GM18870 (cell line): ENCODE measurements around the gene COQ6.
"Not testable (repeated sequence)": the region's sequence is repeated elsewhere in the genome, so short reads cannot be mapped to it uniquely, and the experiment has no call there.

Source experiments
- ATAC-seq: cut with Tn5 transposase; IDR thresholded peaks from one replicate; pipeline ENCODE4 v1.9.1; 2021; ENCODE audit warnings: moderate library complexity; ENCODE audit not compliant: unreplicated experiment

COQ6 gene

DNA sequence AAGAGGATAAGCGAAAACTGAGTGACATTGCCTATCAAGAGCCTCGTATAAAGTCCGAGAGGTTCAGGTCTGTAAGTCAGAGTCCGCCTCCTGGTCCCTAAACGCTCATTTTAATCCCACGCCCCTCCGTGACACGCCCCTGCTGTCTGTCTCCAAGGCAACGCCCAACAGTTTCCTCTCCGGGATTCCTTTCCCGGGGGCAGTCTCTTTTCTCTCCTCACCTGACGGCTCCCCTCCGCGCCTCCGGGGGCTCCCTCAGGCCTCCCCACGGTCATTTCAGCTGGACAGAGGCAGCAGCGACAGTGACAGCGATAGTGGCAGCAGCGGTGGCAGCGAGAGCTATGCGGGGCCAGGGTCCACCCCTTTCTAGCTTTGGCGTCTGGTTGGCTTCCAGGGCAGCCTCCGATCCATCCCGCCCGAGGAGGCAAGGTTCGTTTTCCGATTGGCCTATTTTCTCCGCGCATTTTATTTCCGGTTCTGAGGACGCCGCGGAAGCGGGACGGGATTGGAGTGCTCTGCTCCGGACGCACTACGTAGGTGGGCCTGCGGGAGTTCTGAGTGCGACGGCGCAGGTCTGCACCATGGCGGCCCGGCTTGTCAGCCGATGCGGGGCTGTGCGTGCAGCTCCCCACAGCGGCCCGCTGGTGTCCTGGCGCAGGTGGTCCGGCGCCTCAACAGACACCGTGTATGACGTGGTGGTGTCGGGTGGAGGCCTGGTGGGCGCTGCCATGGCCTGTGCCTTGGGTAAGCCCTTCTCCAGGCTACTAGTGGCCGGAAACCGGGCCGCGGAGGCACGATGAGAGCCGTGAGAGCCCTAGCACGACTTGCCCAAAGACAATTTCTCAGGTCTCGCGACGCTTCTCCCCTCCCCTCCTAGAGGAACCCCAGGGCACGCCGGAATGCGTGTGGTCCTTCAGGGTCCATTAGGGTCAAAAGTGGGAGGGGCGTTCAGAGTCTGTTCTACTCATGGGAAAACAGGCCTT is at the start of gene COQ6, which contains the start of gene FAM161B:
Gene COQ6, plus strand, starts transcription at position 551 of the 983 bp plus-strand sequence. Its CDS starts 31 bp downstream, at position 582.
Gene FAM161B, minus strand, starts transcription at position 343 of the 983 bp plus-strand sequence. Its CDS starts 68 bp downstream, at position 275.
- ATAC-seq: peak; percentile 87

DNA sequence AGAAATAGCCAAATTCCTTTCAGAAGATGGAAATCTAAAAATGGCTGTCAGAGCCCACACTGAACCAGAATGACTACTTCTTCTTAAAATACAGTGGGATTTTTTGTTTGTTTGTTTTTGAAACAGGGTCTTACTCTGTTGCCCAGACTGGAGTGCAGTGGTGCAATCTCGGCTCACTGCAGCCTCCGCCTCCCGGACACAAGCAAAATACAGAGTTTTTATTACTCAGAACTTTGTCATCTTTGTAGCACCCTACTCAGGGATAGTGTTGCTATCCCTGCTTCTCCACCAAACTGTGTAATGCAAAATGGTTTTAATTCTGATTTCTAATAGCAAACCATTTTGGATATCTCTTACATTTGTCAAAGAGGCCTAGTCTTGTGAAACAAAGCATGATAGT is 47.1 kb upstream of the COQ6 start:
- ATAC-seq: no peak

DNA sequence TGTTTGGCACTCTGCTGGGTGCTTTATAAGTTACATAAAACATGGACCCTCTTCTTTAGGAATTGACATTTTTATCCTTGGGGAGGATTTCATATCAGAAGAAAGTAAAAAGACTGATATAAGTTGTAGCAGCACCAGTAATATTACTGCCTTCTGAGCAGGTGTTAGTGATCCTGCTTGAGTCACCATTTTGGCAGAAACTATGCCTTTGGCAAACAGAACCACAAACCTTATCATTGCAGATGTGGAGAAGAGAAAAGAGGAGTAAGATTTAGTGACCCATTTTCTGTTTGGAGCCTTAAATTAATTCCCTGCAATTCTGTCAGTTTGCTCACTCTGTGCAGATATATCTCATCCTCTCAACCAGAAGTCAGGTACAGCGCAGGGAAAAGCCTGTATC is 40.4 kb upstream of the COQ6 start:
- no peak for ATAC-seq

DNA sequence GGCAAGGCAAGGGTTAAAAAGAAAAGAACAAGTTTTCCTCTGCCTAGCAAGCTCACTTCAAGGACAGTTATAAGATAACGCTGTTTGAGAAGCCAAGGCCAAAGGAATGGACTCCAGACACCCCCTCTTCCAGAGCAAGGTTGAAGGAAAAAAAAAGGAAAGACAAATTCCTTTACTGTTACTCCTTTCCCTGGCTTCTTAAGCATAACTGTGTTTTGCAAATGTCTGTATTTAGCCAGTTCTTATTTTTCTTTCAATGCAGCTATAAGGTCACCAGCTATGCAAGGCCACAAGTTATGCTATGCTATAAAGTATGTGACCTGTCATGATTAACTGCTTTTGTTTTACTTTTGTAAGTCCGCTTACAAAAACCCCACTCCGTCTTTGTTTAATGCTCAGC is 36.8 kb upstream of the COQ6 start:
- ATAC-seq: no peak

DNA sequence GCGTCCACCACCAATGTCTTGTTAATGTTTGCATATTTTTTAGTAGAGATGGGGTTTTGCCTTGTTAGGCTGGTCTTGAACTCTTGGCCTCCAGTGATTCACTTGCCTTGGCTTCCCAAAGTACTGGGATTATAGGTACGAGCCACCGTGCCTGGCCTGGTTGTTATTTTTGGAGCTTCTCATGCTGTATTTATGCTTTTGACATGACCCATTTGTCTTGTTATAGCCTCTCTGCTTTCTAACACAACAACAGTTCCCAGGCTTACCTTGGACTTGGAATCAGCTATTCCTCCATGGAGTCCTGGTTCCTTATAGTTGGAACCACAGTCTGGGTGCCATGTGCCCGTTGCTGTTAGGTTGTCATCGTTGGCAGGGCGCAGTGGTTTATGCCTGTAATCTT is 33.8 kb upstream of the COQ6 start:
- no peak for ATAC-seq

DNA sequence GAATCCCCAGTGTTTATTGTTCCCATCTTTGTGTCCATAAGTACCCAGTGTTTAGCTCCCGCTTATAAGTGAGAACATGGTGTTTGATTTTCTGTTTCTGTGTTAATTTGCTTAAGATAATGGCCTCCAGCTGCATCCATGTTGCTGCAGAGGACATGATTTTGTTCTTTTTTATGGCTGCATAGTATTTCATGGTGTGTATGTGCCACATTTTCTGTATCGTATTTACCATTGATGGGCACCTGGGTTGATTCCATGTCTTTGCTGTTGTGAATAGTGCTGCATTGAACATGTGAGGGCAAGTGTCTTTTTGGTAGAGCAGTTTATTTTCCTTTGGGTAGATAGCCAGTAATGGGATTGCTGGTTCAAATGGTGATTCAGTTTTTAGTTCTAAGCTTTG is 30.6 kb upstream of the COQ6 start:
- not testable (repeated sequence) for ATAC-seq

DNA sequence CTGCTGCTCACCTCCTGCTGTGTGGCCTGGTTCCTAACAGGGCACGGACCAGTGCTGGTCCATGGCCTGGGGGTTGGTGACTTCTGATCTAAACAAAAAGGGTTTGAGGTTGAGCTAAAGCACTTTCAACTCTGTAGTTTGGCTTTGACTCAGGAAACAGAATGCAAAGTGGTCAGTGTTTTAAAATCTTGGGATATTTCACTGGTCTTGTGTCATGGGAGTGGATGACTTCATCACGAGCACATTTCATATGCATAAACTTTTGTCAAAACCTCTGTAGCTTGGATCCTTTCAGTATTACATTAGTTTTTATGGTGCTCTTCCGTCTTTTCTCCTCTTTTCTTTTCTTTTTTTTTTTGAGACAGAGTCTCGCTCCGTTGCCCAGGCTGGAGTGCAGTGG is 25.8 kb upstream of the COQ6 start:
- ATAC-seq: no peak

DNA sequence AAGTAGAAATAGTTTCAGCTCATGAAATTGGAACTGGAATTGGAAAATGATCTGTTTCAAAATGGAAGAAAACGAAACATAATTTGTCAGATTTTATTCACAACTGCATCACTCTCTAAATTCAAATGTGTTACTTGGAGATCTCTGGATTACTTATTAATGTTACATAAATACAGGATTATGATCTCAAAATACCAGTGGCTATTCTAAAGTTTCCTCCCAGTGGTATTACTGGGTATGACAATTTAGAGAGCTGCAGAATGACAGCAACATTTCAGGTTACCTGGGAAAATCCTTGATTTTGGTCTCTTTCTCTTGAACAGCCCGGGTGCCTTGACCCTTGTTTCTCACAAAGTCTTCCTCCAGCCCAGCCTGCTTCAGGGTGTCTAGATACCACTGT is 14.4 kb upstream of the COQ6 start:
- no peak for ATAC-seq

DNA sequence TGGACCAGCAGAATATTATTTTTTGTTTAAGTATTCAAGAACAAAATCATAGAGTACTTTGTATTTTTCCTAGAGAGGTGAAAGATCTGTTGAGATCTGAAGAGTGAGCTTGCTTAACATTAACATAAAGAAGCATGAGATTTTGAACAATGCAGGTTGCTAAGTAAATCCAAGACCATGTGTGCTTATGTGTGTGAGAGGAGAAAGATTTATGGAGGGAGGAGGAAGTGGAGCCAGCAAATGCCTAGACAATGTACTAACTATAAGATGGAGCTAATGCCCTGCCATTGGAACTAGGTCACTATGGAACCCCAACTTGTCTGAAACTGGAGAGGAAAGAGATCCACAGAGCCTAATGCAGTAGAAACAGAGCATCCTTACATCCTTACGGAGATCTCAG is 13.6 kb upstream of the COQ6 start:
- ATAC-seq: no peak

DNA sequence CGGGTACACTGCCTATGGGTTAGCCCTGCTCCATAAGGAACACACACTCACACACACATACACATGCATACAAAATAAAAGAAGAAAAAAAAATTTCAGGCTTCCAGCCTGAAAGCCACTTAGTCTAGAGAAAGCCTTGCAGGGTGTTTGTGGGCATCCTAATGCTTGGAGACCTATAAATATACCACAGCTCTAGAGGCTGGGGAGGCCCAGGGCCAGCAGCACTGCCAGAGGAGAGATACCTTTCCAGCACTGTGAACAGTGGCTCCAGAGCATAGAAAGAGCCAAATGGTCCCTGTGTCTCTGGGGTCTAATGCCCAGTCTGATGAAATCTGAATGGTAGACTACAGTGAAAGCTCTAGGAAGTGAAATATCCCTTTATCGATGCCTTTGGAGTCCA is 13.1 kb upstream of the COQ6 start:
- ATAC-seq: no peak

DNA sequence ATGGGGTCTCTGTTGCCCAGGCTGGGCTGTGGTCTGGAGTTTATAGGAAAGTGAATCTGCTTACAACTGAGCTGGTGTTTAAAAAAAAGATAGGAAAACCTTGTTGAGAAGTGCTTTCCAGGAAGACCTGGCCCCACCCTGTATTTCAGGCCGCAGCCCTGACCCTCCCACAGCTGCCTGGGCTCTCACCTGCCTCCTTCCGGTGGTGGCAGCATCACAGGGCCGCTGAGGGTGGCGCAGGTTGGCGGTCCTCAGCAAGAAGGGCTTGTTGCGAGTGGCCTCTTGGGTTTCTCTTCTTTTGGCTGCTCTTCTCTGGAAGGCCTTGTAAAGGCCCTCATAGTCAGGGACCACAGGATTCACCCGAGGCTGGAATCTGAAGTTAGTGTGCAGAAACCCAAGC is 7.9 kb upstream of the COQ6 start:
- ATAC-seq: no peak

DNA sequence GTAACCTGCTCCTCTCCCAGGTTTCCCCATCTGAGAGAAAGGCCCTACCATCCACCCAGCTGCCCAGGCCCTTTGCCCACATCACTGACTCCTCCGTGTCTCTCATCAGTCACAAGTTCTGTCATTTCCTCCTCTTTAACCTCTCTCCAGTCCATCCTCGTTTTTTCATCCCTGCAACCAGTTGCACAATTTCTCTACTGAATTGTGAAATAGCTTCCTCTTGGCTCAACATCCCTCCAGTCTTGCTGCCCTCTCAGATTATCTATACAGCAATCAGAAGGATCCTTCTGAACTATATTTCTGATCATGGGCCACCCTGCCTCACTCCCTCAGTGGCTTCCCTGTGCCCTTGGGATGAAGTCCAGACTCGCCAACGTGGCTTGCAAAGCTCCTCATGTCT is 7.0 kb upstream of the COQ6 start:
- no peak for ATAC-seq

DNA sequence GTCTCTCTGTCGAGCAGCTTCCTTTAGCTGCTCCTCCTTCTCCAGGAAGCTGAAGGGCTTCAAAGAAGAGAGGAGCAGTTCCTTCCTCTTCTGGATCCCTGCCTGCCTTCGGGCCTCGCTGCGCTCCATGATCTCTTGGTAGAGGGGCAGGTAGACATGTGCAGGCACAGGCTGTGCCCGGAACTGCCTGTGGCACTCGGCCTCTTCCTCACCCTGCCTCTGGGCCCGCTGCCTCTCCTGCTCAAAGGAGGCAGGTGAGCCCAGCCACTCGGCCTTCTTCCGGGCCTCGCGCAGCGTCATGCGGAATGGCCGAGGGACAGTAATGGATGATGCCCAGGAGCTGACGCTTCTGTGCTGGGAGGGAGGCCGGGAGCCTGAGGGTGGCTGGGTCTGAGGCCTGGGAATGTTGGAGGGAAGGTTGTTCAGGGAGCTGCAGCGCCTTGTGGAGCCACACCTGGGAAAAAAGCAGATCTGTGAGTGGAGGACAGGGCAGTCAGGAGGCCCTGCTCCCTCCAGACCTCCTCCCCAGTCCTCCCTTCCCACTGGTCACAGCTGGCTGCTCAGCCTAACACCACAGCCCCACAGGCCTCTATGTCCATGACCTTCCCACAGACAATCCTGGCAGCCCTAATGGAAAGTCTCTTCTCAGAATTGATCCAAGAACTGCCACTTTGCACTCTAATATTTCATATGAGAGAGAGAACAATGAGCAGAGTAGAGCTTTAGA is 5.5 kb upstream of the COQ6 start:
- no peak for ATAC-seq

DNA sequence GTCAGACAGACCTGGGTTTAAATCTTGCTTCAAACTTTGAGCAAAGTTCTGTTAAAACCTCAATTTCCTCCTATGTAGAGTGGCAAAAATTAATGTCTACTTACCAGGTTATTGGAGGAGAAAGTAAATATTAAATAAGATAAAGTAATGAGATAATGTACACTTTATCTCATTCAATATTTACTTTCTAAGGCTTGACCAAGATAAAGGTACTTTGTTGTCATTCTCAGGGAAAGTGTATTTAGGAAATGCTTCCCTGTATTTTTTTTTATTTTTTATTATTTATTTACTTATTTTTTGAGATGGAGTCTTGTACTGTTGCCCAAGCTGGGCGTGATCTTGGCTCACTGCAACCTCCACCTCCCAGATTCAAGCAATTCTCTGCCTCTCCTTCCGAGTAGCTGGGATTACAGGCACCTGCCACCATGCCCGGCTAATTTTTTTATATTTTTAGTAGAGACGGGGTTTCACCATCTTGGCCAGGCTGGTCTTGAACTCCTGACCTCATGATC is 4.9 kb upstream of the COQ6 start:
- ATAC-seq: no peak

DNA sequence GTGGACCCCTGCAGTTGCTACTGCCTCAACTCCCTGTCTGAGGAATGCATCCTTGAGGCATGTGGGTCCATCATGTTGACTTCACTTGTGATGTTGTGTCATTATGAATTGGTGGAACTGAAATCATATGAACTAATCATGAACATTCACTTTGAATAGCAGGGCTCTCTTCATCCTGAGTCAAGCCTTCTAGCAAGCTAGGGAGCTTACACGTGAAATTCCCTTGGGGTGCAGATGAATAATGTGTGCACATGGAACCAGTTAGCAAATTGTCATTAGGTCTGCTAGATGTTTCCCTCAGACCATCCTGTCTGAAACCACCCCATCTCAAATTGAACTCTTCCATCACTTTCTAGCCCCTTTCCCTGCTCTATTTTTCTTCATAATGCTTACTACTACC is 3.6 kb downstream of the COQ6 start:
- no peak for ATAC-seq

DNA sequence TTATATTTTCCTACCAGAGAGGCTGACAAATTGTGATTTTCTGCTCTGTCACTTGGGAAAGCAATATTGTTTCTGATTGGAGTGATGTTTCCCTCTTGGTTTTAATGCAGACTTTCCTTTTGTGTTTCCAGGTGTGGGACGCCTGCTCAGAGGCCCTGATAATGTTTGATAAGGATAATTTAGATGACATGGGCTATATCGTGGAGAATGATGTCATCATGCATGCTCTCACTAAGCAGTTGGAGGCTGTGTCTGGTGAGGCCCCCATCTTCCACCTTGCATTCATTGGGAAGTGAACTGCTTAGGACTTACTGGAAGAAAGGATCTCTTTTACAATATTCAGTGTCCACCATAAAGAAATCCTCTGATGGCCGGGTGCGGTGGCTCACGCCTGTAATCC is 5.6 kb downstream of the COQ6 start:
- no peak for ATAC-seq

DNA sequence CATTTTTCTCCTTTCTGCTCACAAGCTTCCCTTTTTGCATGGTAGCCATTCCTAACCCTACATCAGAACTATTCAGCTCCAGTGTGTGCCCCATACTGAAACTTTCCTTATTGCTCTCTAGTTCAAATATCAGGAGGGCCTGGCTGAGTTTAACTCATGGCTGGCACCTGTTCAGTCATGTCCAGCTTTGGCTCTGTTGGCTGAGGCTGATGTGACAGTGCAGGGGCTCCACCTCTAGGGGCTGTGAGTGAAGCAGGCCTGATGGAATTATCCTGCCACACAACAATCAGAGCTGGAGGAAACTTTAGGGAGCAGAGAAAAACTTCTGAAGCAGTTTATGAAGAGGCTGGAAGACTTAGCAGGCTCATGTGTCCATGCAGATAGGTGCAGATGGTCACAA is 8.5 kb downstream of the COQ6 start:
- no peak for ATAC-seq

DNA sequence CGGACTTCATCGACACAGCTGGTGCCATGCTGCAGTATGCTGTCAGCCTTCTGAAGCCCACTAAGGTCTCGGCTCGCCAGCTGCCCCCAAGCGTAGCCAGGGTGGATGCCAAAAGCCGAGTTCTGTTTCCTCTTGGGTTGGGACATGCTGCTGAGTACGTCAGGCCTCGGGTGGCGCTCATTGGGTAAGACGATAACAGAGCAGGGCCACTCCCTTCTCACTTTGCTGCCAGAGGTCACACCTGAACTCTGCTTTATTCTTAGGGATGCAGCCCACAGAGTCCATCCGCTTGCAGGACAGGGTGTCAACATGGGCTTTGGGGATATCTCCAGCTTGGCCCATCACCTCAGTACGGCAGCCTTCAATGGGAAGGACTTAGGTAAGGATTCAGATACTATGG is 11.1 kb downstream of the COQ6 start:
- ATAC-seq: no peak

DNA sequence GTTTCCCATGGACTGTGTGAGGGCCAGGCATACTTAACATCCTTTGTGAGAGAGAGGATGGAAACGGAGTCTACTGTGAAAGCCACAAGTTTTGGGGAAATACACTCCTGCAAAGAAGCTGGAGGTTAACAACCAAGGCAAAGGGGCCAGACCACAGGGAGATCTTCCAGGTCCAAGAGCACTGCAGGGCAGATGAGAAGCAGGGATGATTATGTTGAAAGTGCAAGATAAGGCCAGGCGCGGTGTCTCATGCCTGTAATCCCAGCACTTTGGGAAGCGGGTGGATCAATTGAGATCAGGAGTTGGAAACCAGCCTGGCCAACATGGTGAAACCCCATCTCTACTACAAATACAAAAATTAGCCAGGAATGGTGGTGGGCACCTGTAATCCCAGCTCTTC is 15.1 kb downstream of the COQ6 start:
- ATAC-seq: no peak

DNA sequence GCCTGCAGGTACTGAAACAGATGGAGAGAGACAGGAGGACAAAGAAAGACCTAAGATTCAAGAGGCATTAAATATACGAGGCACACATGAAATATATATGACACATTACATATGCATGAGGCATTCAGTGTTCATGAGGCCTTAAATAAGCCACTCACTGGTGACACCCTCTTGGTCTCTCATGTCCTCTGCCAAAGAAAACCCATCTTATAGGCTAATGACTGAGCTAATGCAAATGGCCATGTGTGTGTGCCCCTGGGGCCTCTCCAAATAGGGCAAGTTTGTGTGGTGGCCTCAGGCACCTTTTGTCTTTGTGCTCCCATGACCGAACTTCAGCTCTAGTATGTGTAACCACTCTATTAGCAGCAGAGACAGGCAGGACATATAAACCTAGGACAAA is 18.8 kb downstream of the COQ6 start:
- no peak for ATAC-seq

DNA sequence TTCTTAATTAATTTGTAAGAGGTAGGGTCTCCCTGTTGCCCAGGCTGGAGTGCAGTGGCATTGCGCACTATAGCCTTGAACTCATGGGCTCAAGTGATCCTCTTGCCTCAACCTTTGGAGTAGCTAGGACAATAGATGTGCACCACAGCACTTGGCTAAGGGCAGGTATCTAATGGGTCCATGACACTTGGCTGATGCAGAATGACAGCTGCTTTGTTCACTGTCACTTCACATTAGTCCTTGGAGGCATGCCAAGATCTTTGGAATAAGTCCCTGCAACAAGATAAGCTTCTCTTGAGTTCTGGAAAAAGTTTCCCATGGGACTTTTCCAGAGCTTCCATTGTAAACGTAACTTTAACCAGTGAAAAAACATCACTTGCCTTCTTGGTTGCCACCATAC is 23.4 kb downstream of the COQ6 start:
- no peak for ATAC-seq

DNA sequence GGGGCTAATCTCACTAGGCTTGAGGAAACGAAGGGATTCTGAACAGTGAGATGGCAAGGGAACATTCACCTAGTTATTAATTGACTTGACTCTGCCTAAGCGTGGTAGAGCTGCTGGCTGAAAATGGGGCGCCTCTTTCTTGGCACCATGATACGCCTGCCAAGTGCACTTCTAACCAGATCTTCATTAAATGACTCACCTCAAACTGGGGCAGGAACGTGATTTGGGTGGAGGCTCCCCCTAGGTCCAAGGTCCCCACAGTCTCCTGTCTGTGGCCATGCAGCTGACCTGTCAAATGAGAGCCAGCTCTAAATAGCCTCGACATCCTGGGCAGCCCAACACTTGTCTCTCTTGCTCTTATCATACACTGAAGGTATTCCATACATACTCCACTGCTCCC is 26.0 kb downstream of the COQ6 start:
- ATAC-seq: no peak
